GM23248 (cell line): ENCODE results near the gene B3GALT5. TPM values are rescaled to one million over a fixed set of nuclear protein-coding genes. Genes with fewer than 3 reads are reported as not detected.

Experiments
- DNase-seq: peaks from one replicate; pipeline ENCODE4 v3.0.0-alpha.2; 2015
- H2AFZ ChIP-seq: fragments of 200-600 bp; sonication (generic); 2 replicates; pipeline ENCODE4 v1.6.1; 2016; ENCODE audit warnings: antibody characterized with exemption
- H3F3A ChIP-seq: fragments of 200-600 bp; sonication (generic); 2 replicates; pipeline ENCODE4 v1.6.1; 2016; ENCODE audit warnings: mild to moderate bottlenecking, antibody characterized with exemption, mixed run types; ENCODE audit not compliant: insufficient read depth
- H3K27ac ChIP-seq: fragments of 200-600 bp; sonication (generic); 2 replicates; pipeline ENCODE4 v1.5.1; 2016; ENCODE audit warnings: mild to moderate bottlenecking
- H3K27me3 ChIP-seq: fragments of 200-600 bp; sonication (generic); replicated peaks from 2 replicates; pipeline ENCODE4 v1.6.1; 2016; ENCODE audit warnings: mild to moderate bottlenecking; ENCODE audit not compliant: insufficient read depth
- H3K36me3 ChIP-seq: fragments of 200-600 bp; sonication (generic); 2 replicates; pipeline ENCODE4 v1.6.1; 2016; ENCODE audit warnings: low read depth, mild to moderate bottlenecking
- H3K4me1 ChIP-seq: fragments of 200-600 bp; sonication (generic); 2 replicates; pipeline ENCODE4 v1.6.1; 2016; ENCODE audit warnings: mild to moderate bottlenecking; ENCODE audit not compliant: insufficient read depth
- H3K4me2 ChIP-seq: fragments of 200-600 bp; sonication (generic); one replicate; pipeline ENCODE4 v1.6.1; 2016; ENCODE audit warnings: mild to moderate bottlenecking; ENCODE audit not compliant: unreplicated experiment
- H3K4me3 ChIP-seq: fragments of 200-600 bp; sonication (generic); 2 replicates; pipeline ENCODE4 v1.5.1; 2016; ENCODE audit warnings: mild to moderate bottlenecking
- H3K79me2 ChIP-seq: fragments of 200-600 bp; sonication (generic); 2 replicates; pipeline ENCODE4 v1.6.1; 2016; ENCODE audit warnings: mild to moderate bottlenecking; ENCODE audit not compliant: insufficient read depth
- H3K9ac ChIP-seq: fragments of 200-600 bp; sonication (generic); 2 replicates; pipeline ENCODE4 v1.6.1; 2016; ENCODE audit warnings: mild to moderate bottlenecking
- H3K9me2 ChIP-seq: fragments of 200-600 bp; sonication (generic); 2 replicates; pipeline ENCODE4 v1.6.1; 2016; ENCODE audit warnings: mixed run types, mild to moderate bottlenecking, moderate library complexity; ENCODE audit not compliant: insufficient read depth
- H3K9me3 ChIP-seq: fragments of 200-600 bp; sonication (generic); one replicate; pipeline ENCODE4 v1.6.1; 2017; ENCODE audit warnings: low read depth
- H4K20me1 ChIP-seq: fragments of 200-600 bp; sonication (generic); 2 replicates; pipeline ENCODE4 v1.6.0; 2016; ENCODE audit not compliant: insufficient read depth
- EZH2 ChIP-seq: fragments of 200-600 bp; sonication (generic); IDR thresholded peaks from 2 replicates; pipeline ENCODE4 v1.6.1; 2018; ENCODE audit warnings: antibody characterized with exemption, mild to moderate bottlenecking; ENCODE audit not compliant: insufficient read depth, poor library complexity, severe bottlenecking
- EZH2phosphoT487 ChIP-seq: fragments of 200-600 bp; sonication (generic); IDR thresholded peaks from 2 replicates; pipeline ENCODE4 v1.6.1; 2018; ENCODE audit warnings: antibody characterized with exemption, moderate library complexity, mild to moderate bottlenecking, low read depth; ENCODE audit not compliant: insufficient read depth
- WGBS, 2 experiments: methylation state at CpG; one replicate each; pipeline ENCODE4 v1.1.6; 2015 to 2017; ENCODE audit warnings: low lambda C conversion rate in 2 of 2, low coverage in 1 of 2; ENCODE audit errors: missing lambda C conversion rate in 2 of 2; 5-methylcytosine and 5-hydroxymethylcytosine counted together
- in situ Hi-C: fragments of 300-500 bp; cut with MboI; formaldehyde crosslinking; loops from 2 replicates; pipeline ENCODE4 v1.15.0; 2020
- polyA plus RNA-seq: library from polyadenylated mRNA; unstranded; fragments of >200 nt; fragmentation: Nextera tagmentation; extraction: Ambion mirVana; gene quantifications from 2 replicates; pipeline ENCODE4 v1.2.1, GENCODE V29; 2016
- total RNA-seq: library from RNA; depleted of rRNA; stranded (reverse); fragments of >200 nt; shearing (Covaris generic); gene quantifications from 2 replicates; pipeline ENCODE4 v1.2.3, GENCODE V29; 2014

Gene B3GALT5
- total and polyA plus RNA-seq, 2 experiments from 2014 or later = not detected

- peak; percentile 63 for DNase-seq
- no peaks in the 10 kb centered on the region for H3K27me3 ChIP-seq
- peak overlapping the region; percentile 58 for H3K4me2 ChIP-seq
- in situ Hi-C loops = no loop called here
- H3K79me2 ChIP-seq = no peaks in the 10 kb centered on the region
- TF ChIP-seq EZH2phosphoT487 = no peak
- TF ChIP-seq EZH2 = no peak
- peaks cover 29% of the 10 kb centered on the region for H3K4me1 ChIP-seq
- peak overlapping the region; percentile 45 for H3K4me3 ChIP-seq
- no peaks in the 10 kb centered on the region for H3K9me3 ChIP-seq
- H3F3A ChIP-seq = peaks cover 17% of the 10 kb centered on the region; the same call in 1 of the 2 replicates
- H3K27ac ChIP-seq = peak overlapping the region; percentile 80
- no peaks in the 10 kb centered on the region for H3K9me2 ChIP-seq
- H2AFZ ChIP-seq = 0 out of 2 replicates have a peak overlapping the region, but pooled peaks have one; percentile 38
- no peaks in the 10 kb centered on the region for H4K20me1 ChIP-seq
- H3K9ac ChIP-seq = peak overlapping the region; percentile 51
- WGBS, 2 experiments = 70 to 76% methylated on average over 1 of the region's 1 CpG
- no peaks in the 10 kb centered on the region for H3K36me3 ChIP-seq
Observed at GRCh38 chr21:39632796-39633442, 20.2 kb downstream of the B3GALT5 start.

GRCh38 chr21:39633770-39634181 is 21.0 kb downstream of the B3GALT5 start:
- H3F3A ChIP-seq = peaks cover 17% of the 10 kb centered on the region; the same call in 1 of the 2 replicates
- peak overlapping the region; percentile 45 for H3K4me3 ChIP-seq
- H3K9me2 ChIP-seq = no peaks in the 10 kb centered on the region
- no peaks in the 10 kb centered on the region for H4K20me1 ChIP-seq
- peak overlapping the region; percentile 51 for H3K9ac ChIP-seq
- 0 out of 2 replicates have a peak overlapping the region, but pooled peaks have one; percentile 38 for H2AFZ ChIP-seq
- DNase-seq = peak; percentile 91
- peaks cover 29% of the 10 kb centered on the region for H3K4me1 ChIP-seq
- peak overlapping the region; percentile 58 for H3K4me2 ChIP-seq
- in situ Hi-C loops = no loop called here
- no peaks in the 10 kb centered on the region for H3K9me3 ChIP-seq
- H3K27ac ChIP-seq = peak overlapping the region; percentile 80
- WGBS, 2 experiments = 8% methylated on average over 5 of the region's 5 CpGs
- no peaks in the 10 kb centered on the region for H3K36me3 ChIP-seq
- TF ChIP-seq EZH2phosphoT487 = no peak
- no peak for TF ChIP-seq EZH2
- no peaks in the 10 kb centered on the region for H3K27me3 ChIP-seq
- H3K79me2 ChIP-seq = no peaks in the 10 kb centered on the region

GRCh38 chr21:39634507-39634906 is 21.8 kb downstream of the B3GALT5 start:
- DNase-seq = no peak
- Histone ChIP-seq H3K4me1 (peaks cover 29% of the 10 kb centered on the region), H2AFZ (no peak overlapping the region), H3F3A (peaks cover 17% of the 10 kb centered on the region; the same call in 1 of the 2 replicates), H3K4me2 (no peak overlapping the region), H4K20me1 (no peaks in the 10 kb centered on the region), H3K9me2 (no peaks in the 10 kb centered on the region), H3K9me3 (no peaks in the 10 kb centered on the region), H3K27me3 (no peaks in the 10 kb centered on the region), H3K4me3 (no peak overlapping the region), H3K79me2 (no peaks in the 10 kb centered on the region), H3K27ac (peak overlapping the region; percentile 80; the same call in 1 of the 2 replicates), H3K36me3 (no peaks in the 10 kb centered on the region), H3K9ac (no peak overlapping the region)
- in situ Hi-C loops = no loop called here
- WGBS, 2 experiments = 84 to 89% methylated on average over 10 of the region's 10 CpGs
- no peak for TF ChIP-seq EZH2
- TF ChIP-seq EZH2phosphoT487 = no peak

GRCh38 chr21:39637197-39637970 is 24.6 kb downstream of the B3GALT5 start:
- H2AFZ ChIP-seq = no peak overlapping the region
- H4K20me1 ChIP-seq = no peaks in the 10 kb centered on the region
- no peaks in the 10 kb centered on the region for H3K9me2 ChIP-seq
- H3K4me3 ChIP-seq = no peak overlapping the region
- no peak overlapping the region for H3K27ac ChIP-seq
- no peaks in the 10 kb centered on the region for H3K36me3 ChIP-seq
- no peaks in the 10 kb centered on the region for H3K9me3 ChIP-seq
- no peaks in the 10 kb centered on the region for H3K27me3 ChIP-seq
- TF ChIP-seq EZH2 (no peak), EZH2phosphoT487 (no peak)
- no peak overlapping the region for H3K9ac ChIP-seq
- no peaks in the 10 kb centered on the region for H3K79me2 ChIP-seq
- 48 to 61% methylated on average over 8 of the region's 8 CpGs for WGBS, 2 experiments
- H3K4me1 ChIP-seq = peaks cover 19% of the 10 kb centered on the region
- no peak overlapping the region for H3K4me2 ChIP-seq
- DNase-seq = no peak
- H3F3A ChIP-seq = peaks cover 17% of the 10 kb centered on the region; the same call in 1 of the 2 replicates
- in situ Hi-C loops = no loop called here
